Measurements from ENCODE around the gene SEZ6.

DNA sequence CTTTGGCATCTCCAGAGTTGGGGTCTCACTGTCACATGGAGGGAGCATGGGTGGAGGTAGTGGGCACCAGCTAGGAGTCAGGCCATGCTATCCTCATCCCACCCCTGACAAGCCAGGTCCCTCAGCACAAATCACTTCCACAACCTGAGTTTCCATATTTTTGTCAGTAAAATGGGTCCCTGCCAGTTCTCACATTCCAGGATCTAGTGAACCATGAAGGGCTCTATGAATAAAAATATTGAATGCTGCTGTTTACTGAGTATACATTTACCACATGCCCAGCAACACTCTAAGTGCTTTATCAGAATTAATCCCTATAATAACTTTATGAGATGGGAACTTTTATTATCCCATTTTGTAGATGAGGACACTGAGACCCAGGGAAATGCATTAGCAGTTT is 16.8 kb downstream of the SEZ6 start:
- TF ChIP-seq, protein P1, sequence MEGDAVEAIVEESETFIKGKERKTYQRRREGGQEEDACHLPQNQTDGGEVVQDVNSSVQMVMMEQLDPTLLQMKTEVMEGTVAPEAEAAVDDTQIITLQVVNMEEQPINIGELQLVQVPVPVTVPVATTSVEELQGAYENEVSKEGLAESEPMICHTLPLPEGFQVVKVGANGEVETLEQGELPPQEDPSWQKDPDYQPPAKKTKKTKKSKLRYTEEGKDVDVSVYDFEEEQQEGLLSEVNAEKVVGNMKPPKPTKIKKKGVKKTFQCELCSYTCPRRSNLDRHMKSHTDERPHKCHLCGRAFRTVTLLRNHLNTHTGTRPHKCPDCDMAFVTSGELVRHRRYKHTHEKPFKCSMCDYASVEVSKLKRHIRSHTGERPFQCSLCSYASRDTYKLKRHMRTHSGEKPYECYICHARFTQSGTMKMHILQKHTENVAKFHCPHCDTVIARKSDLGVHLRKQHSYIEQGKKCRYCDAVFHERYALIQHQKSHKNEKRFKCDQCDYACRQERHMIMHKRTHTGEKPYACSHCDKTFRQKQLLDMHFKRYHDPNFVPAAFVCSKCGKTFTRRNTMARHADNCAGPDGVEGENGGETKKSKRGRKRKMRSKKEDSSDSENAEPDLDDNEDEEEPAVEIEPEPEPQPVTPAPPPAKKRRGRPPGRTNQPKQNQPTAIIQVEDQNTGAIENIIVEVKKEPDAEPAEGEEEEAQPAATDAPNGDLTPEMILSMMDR (IDR thresholded peaks at IDR 0.05) = no peak
- no peak for TF ChIP-seq POLR2A (IDR thresholded peaks at IDR 0.05)
